Breast epithelium (tissue), 4 donors: Measurements from ENCODE around the gene P2RY11. TPM values are rescaled to one million over a fixed set of nuclear protein-coding genes. Genes with fewer than 3 reads are reported as not detected.

Experiments
- DNase-seq, 2 donors: peaks; one replicate each; pipeline ENCODE4 v3.0.0-alpha.2; 2019; ENCODE audit warnings: low spot score in 2 of 2
- H3K27ac ChIP-seq, 2 donors: fragments of 200-600 bp; sonication (generic) in 1 of 2; one replicate each; pipeline ENCODE4 v1.5.1; 2016 to 2019; ENCODE audit warnings: mild to moderate bottlenecking in 1 of 2
- H3K27me3 ChIP-seq, 2 donors: fragments of 200-600 bp; sonication (generic) in 1 of 2; one replicate each; pipeline versions ENCODE4 v1.5.1 to v1.6.0; 2017 to 2019; ENCODE audit warnings: control low read depth in 1 of 2, mild to moderate bottlenecking in 1 of 2
- H3K36me3 ChIP-seq: fragments of 200-600 bp; one replicate; pipeline ENCODE4 v1.5.1; 2019
- H3K4me1 ChIP-seq, 2 donors: fragments of 200-600 bp; sonication (generic); one replicate each; pipeline ENCODE4 v1.5.1; 2016 to 2019; ENCODE audit warnings: control low read depth in 1 of 2
- H3K4me3 ChIP-seq, 3 donors: fragments of 200-600 bp; sonication (generic); 1 replicate in 2 of 3; 2 replicates in 1 of 3; pipeline ENCODE4 v1.5.1; 2016 to 2019; ENCODE audit warnings: mild to moderate bottlenecking in 3 of 3, moderate library complexity in 2 of 3
- H3K9me3 ChIP-seq, 2 donors: fragments of 200-600 bp; sonication (generic) in 1 of 2; one replicate each; pipeline ENCODE4 v1.5.1; 2016 to 2019; ENCODE audit warnings: control low read depth in 1 of 2
- POLR2A ChIP-seq: fragments of 450-650 bp; IDR thresholded peaks from one replicate; pipeline ENCODE4 v1.6.1; 2016; ENCODE audit warnings: antibody characterized with exemption, mild to moderate bottlenecking, moderate library complexity
- POLR2AphosphoS5 ChIP-seq, 3 donors: sonication (generic); formaldehyde crosslinking; IDR thresholded peaks; one replicate each; pipeline ENCODE4 v1.6.1; 2017; ENCODE audit warnings: antibody characterized with exemption in 3 of 3
- intact Hi-C: fragments of 100-400 bp; cut with DNase I; formaldehyde crosslinking; loops from one replicate; pipeline ENCODE4 v1.15.1; 2023; ENCODE audit warnings: low total_unique reads
- total RNA-seq, 3 donors: library from RNA; depleted of rRNA; stranded (reverse); fragments of >200 nt; gene quantifications; one replicate each; pipeline ENCODE4 v1.1.0, GENCODE V29; 2016
- TF ChIP-seq, protein P1 (sequence below), 3 donors: fragments of 450-650 bp; IDR thresholded peaks; one replicate each; pipeline ENCODE4 v1.5.1; 2016 to 2017; ENCODE audit warnings: antibody characterized with exemption in 3 of 3, mild to moderate bottlenecking in 3 of 3, moderate library complexity in 3 of 3

The P2RY11 gene
- total RNA-seq, 3 donors from 2014 or later: 4.0 to 7.2 (median 4.3) TPM

GRCh38 chr19:10088949-10089554 lies 22.4 kb upstream of the P2RY11 start:
- intact Hi-C loops: no loop called here
- no peaks in the 10 kb centered on the region for H3K9me3 ChIP-seq
- no peak for TF ChIP-seq POLR2AphosphoS5 (IDR thresholded peaks at IDR 0.05)
- TF ChIP-seq, protein P1, sequence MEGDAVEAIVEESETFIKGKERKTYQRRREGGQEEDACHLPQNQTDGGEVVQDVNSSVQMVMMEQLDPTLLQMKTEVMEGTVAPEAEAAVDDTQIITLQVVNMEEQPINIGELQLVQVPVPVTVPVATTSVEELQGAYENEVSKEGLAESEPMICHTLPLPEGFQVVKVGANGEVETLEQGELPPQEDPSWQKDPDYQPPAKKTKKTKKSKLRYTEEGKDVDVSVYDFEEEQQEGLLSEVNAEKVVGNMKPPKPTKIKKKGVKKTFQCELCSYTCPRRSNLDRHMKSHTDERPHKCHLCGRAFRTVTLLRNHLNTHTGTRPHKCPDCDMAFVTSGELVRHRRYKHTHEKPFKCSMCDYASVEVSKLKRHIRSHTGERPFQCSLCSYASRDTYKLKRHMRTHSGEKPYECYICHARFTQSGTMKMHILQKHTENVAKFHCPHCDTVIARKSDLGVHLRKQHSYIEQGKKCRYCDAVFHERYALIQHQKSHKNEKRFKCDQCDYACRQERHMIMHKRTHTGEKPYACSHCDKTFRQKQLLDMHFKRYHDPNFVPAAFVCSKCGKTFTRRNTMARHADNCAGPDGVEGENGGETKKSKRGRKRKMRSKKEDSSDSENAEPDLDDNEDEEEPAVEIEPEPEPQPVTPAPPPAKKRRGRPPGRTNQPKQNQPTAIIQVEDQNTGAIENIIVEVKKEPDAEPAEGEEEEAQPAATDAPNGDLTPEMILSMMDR (IDR thresholded peaks at IDR 0.05): no peak
- TF ChIP-seq POLR2A: no peak
- no peak overlapping the region for H3K27ac ChIP-seq
- no peaks in the 10 kb centered on the region for H3K27me3 ChIP-seq
- no peak for DNase-seq
- no peaks in the 10 kb centered on the region for H3K36me3 ChIP-seq
- H3K4me3 ChIP-seq: no peak overlapping the region
- H3K4me1 ChIP-seq: no peaks in the 10 kb centered on the region

- Histone ChIP-seq H3K36me3 (no peaks in the 10 kb centered on the region), H3K4me3 (no peak overlapping the region), H3K9me3 (no peaks in the 10 kb centered on the region), H3K4me1 (no peaks in the 10 kb centered on the region), H3K27me3 (no peaks in the 10 kb centered on the region), H3K27ac (no peak overlapping the region)
- intact Hi-C loops: no loop called here
- TF ChIP-seq POLR2A (no peak), POLR2AphosphoS5 (IDR thresholded peaks at IDR 0.05) (no peak)
- TF ChIP-seq, protein P1 (IDR thresholded peaks at IDR 0.05): no peak
- DNase-seq: no peak
Observed at GRCh38 chr19:10089801-10090375, 21.6 kb upstream of the P2RY11 start.

GRCh38 chr19:10091370-10091687 lies 20.2 kb upstream of the P2RY11 start:
- no peaks in the 10 kb centered on the region for H3K36me3 ChIP-seq
- H3K27ac ChIP-seq: no peak overlapping the region
- no peak for DNase-seq
- H3K27me3 ChIP-seq: no peaks in the 10 kb centered on the region
- intact Hi-C loops: no loop called here
- no peak overlapping the region for H3K4me3 ChIP-seq
- H3K9me3 ChIP-seq: no peaks in the 10 kb centered on the region
- TF ChIP-seq POLR2AphosphoS5 (IDR thresholded peaks at IDR 0.05) (no peak), POLR2A (no peak)
- H3K4me1 ChIP-seq: no peaks in the 10 kb centered on the region

- intact Hi-C loops: no loop called here
- no peak for TF ChIP-seq POLR2A
- TF ChIP-seq, protein P1 (IDR thresholded peaks at IDR 0.05): no peak
- no peak for TF ChIP-seq POLR2AphosphoS5 (IDR thresholded peaks at IDR 0.05)
- Histone ChIP-seq H3K9me3 (no peaks in the 10 kb centered on the region), H3K4me3 (no peak overlapping the region), H3K27me3 (no peaks in the 10 kb centered on the region), H3K27ac (no peak overlapping the region), H3K36me3 (no peaks in the 10 kb centered on the region), H3K4me1 (no peaks in the 10 kb centered on the region)
- DNase-seq: no peak
Observed at GRCh38 chr19:10091895-10092641, 19.4 kb upstream of the P2RY11 start.

DNA sequence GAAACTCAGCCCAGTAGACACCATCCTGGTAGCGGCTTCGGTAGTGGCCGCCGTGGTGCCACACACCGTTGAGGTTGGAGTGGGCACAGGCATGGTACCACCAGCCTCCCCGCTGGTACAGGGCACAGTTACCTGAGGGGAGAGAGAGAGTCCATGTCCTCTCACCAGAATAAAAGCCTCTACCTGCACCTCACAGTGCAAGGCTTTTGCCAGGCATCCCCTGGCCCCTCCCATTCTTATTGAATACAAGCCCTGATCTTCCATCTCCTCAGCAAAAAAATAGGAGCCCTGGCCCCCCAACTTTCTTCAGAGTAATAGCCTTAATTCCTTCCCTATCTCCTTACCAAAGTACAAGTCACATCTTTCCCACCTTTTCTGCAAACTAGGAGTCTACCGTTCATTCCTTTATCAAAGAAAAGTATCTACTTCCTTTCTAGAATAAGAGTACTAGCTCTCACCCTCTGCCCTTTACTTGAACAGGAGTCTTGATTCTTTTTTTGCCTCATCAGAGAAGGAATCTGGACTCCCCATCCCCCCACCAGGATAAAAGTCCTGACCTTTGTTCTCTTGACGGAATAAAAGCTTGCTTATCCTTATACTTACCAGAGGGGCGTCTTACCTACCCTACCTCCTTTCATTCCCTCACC lies 18.7 kb upstream of the P2RY11 start:
- H3K27ac ChIP-seq: no peak overlapping the region
- no peak overlapping the region for H3K4me3 ChIP-seq
- TF ChIP-seq POLR2A: no peak
- TF ChIP-seq, protein P1 (IDR thresholded peaks at IDR 0.05): no peak
- TF ChIP-seq POLR2AphosphoS5 (IDR thresholded peaks at IDR 0.05): no peak
- H3K9me3 ChIP-seq: no peaks in the 10 kb centered on the region
- H3K36me3 ChIP-seq: no peaks in the 10 kb centered on the region
- intact Hi-C loops: no loop called here
- H3K27me3 ChIP-seq: no peaks in the 10 kb centered on the region
- no peak for DNase-seq
- no peaks in the 10 kb centered on the region for H3K4me1 ChIP-seq
